HG03139 (cell line): Measurements from ENCODE around the gene PDE4D.

ENCODE experiments used
- ATAC-seq: cut with Tn5 transposase; IDR thresholded peaks from one replicate; pipeline ENCODE4 v1.9.1; 2021; ENCODE audit not compliant: unreplicated experiment

PDE4D gene

GRCh38 chr5:59238126-59238902 lies 655.2 kb downstream of the PDE4D start:
- ATAC-seq = no peak

- ATAC-seq = no peak
These were observed 656.5 kb downstream of the PDE4D start for GRCh38 chr5:59236986-59237385.

- no peak for ATAC-seq
These were observed 657.1 kb downstream of the PDE4D start for GRCh38 chr5:59236448-59236847.

GRCh38 chr5:59234236-59234635 lies 659.3 kb downstream of the PDE4D start:
- no peak for ATAC-seq

GRCh38 chr5:59231221-59231931 lies 662.1 kb downstream of the PDE4D start:
- ATAC-seq = no peak

- ATAC-seq = no peak
These were observed 670.6 kb downstream of the PDE4D start for GRCh38 chr5:59222687-59223511.

GRCh38 chr5:59221769-59222168 lies 671.8 kb downstream of the PDE4D start:
- ATAC-seq = no peak

GRCh38 chr5:59218424-59219045 lies 675.0 kb downstream of the PDE4D start:
- no peak for ATAC-seq

- ATAC-seq = no peak
These were observed 676.7 kb downstream of the PDE4D start for GRCh38 chr5:59216841-59217240.

- ATAC-seq = no peak
These were observed 680.9 kb downstream of the PDE4D start for GRCh38 chr5:59212596-59212995.

- ATAC-seq = no peak
These were observed 683.7 kb downstream of the PDE4D start for GRCh38 chr5:59209758-59210359.

GRCh38 chr5:59208474-59208873 lies 685.1 kb downstream of the PDE4D start:
- ATAC-seq = no peak

GRCh38 chr5:59207401-59207800 lies 686.1 kb downstream of the PDE4D start:
- ATAC-seq = no peak

- ATAC-seq = no peak
These were observed 687.4 kb downstream of the PDE4D start for GRCh38 chr5:59206132-59206581.

GRCh38 chr5:59204114-59204897 lies 689.2 kb downstream of the PDE4D start:
- ATAC-seq = no peak

- ATAC-seq = no peak
These were observed 693.7 kb downstream of the PDE4D start for GRCh38 chr5:59199868-59200267.

- ATAC-seq = no peak
These were observed 694.7 kb downstream of the PDE4D start for GRCh38 chr5:59198832-59199231.

- ATAC-seq = no peak
These were observed 695.2 kb downstream of the PDE4D start for GRCh38 chr5:59198365-59198764.

GRCh38 chr5:59197911-59198310 lies 695.6 kb downstream of the PDE4D start:
- no peak for ATAC-seq
